ENCODE measurements around the gene PHLDA2.

The PHLDA2 gene

DNA sequence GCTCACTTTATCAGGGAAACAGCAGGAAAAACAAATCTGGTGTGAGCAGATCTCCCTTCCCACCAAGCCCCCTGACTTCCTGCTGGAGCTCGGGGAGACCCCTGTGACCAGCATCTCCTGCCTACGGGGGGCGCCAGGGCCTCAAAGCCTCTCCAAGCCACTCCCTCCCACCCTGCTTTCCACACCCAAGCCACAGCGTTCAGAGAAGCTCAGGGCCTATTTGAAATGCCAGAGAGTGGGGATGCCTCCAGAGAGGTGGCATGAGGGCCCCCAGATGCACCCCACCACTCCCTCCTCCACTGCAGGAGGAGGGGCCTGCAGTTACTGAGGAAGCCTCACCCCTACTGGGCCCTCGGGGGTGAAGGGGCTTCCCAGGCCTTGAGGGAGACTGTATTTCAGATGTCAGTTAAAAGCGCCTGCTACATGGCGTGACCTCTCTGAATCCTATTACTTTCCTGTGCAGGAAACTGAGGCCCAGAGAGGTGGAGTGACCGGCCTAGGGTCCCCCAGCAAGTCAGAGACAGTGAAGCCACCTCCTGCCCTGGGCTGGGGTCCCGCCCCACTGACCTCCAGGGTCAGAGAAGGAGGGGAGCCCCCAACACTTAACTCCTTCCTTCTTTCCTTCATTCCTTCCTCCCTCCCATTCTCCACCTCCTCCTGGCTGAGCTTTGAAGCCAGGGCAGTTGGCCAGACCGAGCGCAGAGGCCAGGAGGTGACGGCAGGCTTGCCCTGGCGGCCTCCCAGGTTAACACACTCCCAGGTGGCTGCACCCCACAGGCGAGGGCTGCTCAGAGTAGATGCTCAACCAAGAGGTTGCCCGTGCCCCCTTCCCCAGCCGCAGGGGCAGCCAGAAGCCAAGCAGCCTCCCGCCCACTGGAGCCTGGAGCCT, 37.6 kb downstream of the PHLDA2 start:
- DNase-seq, result peak in 2 of 3 donors; percentile 18 to 27
- peaks cover 0 to 41% (median 31%) of the 10 kb centered on the region in 4 experiments for H3K4me1 ChIP-seq (ENCODE audit: control extremely low read depth in 1 of 4, control insufficient read depth in 4 of 4, insufficient read depth in 4 of 4, low read length in 3 of 4)
- H3K27me3 ChIP-seq (replicated peaks in 2 of 5; ENCODE audit: control insufficient read depth in 4 of 5, insufficient read depth in 5 of 5, low read length in 4 of 5), result no peaks in the 10 kb centered on the region
- POLR2A ChIA-PET, result interaction anchor here (1.0 to 3.3 kb wide), 2 partner anchors 356 to 359 kb away, joined by 4 to 12 read pairs; no protein-coding TSS in a partner anchor
- 30% methylated on average over 6 of the region's 17 CpGs for WGBS (ENCODE audit: insufficient coverage)
- H3K4me3 ChIP-seq (ENCODE audit: control insufficient read depth in 1 of 7, extremely low read depth in 1 of 7, insufficient read depth in 4 of 7, low read depth in 2 of 7, low read length in 6 of 7), result peak overlapping the region in 5 of 7 experiments; percentile 11 to 69 (median 53)
- no peaks in the 10 kb centered on the region for H3K9me3 ChIP-seq (ENCODE audit: control extremely low read depth in 1 of 5, control insufficient read depth in 4 of 5, insufficient read depth in 2 of 5, low read depth in 1 of 5, low read length in 4 of 5)
- CTCF ChIA-PET, result interaction anchor here (0.8 to 14.6 kb wide), 20 partner anchors 9 to 706 kb away, joined by 3 to 462 read pairs (median 4); partner anchors contain the start of gene PHLDA2
- no peaks in the 10 kb centered on the region for H3K36me3 ChIP-seq (ENCODE audit: control insufficient read depth in 4 of 4, insufficient read depth in 4 of 4, low read length in 3 of 4)
- peak overlapping the region in 1 of 2 experiments; percentile 60 for H3K27ac ChIP-seq (ENCODE audit: insufficient read depth in 1 of 2, low read depth in 1 of 2, low read length in 2 of 2, poor library complexity in 1 of 2, severe bottlenecking in 2 of 2)

DNA sequence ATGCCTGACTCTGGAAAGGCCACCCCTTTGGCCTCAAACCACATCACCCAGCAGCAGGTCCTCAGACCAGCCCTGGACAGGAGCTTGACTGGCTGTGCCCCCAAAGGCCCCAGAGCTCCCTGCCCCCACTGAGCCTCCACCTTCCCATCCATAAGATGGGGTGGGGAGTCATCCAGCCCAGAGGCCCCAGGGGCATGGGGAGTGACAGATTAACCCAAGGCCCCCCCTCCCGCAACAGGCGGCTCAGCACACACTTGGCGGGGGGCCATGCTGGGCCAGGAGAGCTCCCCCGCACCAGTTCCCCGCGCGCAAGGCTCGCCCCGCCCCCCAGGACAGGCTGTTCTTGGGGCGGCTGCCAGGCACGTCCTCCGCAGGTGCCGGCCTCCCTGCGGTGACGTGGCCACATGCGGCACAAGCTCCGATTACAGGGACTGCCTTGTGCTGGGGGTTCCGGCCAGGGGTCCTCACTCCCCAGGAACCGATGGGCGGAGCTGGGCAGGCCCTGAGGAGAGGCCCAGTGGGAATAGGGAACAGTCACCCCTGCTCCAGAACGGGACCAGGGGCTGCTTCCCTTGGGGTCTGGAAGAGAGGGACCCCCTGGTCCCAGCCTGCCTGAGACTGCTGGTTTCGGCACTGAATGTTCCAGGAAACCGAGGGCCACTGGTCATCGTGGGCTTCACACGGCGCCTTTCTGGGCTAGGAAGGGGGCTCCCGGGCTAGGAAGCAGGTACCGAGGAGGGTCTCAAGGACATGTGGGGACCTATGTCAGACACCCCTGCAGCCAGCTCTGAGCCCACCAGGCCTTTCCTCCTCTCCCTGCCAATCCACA, 38.5 kb downstream of the PHLDA2 start:
- H3K36me3 ChIP-seq (ENCODE audit: control insufficient read depth in 4 of 4, insufficient read depth in 4 of 4, low read length in 3 of 4), result no peaks in the 10 kb centered on the region
- DNase-seq, result peak in 2 of 3 donors; percentile 41 to 48
- H3K27me3 ChIP-seq (replicated peaks in 2 of 5; ENCODE audit: control insufficient read depth in 4 of 5, insufficient read depth in 5 of 5, low read length in 4 of 5), result no peaks in the 10 kb centered on the region
- ChIA-PET CTCF (interaction anchor here (0.8 to 14.6 kb wide), 15 partner anchors 13 to 705 kb away, joined by 3 to 462 read pairs (median 7); partner anchors contain the start of gene PHLDA2), POLR2A (interaction anchor here (3.3 kb wide), 1 partner anchor 358 kb away, joined by 12 read pairs; no protein-coding TSS in a partner anchor)
- peaks cover 0 to 46% (median 36%) of the 10 kb centered on the region in 4 experiments for H3K4me1 ChIP-seq (ENCODE audit: control extremely low read depth in 1 of 4, control insufficient read depth in 4 of 4, insufficient read depth in 4 of 4, low read length in 3 of 4)
- H3K9me3 ChIP-seq (ENCODE audit: control extremely low read depth in 1 of 5, control insufficient read depth in 4 of 5, insufficient read depth in 2 of 5, low read depth in 1 of 5, low read length in 4 of 5), result no peaks in the 10 kb centered on the region
- peak overlapping the region in 1 of 2 experiments; percentile 60 for H3K27ac ChIP-seq (ENCODE audit: insufficient read depth in 1 of 2, low read depth in 1 of 2, low read length in 2 of 2, poor library complexity in 1 of 2, severe bottlenecking in 2 of 2)
- H3K4me3 ChIP-seq (ENCODE audit: control insufficient read depth in 1 of 7, extremely low read depth in 1 of 7, insufficient read depth in 4 of 7, low read depth in 2 of 7, low read length in 6 of 7), result no peak overlapping the region
- 77% methylated on average over 25 of the region's 28 CpGs for WGBS (ENCODE audit: insufficient coverage)

DNA sequence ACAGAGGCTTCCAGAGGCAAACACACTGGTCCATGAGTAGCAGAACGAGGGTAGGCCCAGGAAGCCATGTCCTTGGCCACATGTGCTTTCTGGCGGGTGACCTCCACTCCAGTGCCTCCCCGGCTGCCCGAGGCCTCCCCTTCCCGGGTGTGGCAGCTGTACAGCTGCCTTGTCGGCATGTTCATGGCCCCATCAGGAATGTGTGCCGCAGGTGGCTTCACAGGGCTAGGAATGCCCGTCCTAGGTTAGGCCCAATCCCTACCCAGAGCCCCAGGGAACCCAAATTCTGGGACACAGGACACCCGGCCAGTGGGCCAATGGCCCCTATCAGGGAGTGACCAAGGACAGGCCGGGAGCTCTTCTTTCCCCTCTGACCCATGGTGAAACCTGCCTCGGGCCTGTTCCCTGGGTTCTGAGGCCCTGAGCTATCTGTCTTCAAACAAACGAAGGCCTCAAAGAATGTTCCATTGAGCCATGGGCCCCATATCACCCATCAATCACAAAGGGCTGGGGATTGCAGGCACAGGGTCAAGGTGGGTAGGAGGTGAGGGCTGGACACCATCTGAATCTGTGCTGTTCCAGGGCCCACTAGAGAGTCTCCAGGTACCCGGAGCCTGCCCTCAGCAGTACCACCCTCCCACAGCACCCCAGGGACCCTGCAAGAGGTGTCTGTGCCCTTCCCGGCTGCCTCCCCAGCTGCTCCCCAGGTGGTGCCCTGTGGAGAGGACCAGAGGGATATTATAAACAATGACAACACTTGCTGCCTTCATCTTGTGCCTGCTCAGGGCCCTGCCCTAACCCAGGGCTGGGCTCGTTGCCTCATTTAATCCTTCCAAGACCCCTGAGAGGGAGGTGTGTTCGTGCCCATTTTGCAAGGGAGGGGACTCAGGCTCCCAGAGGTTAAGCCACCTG, 39.6 kb downstream of the PHLDA2 start:
- Histone ChIP-seq H3K27me3 (replicated peaks in 2 of 5; ENCODE audit: control insufficient read depth in 4 of 5, insufficient read depth in 5 of 5, low read length in 4 of 5) (no peaks in the 10 kb centered on the region), H3K4me1 (ENCODE audit: control extremely low read depth in 1 of 4, control insufficient read depth in 4 of 4, insufficient read depth in 4 of 4, low read length in 3 of 4) (peaks cover 0 to 52% (median 43%) of the 10 kb centered on the region in 4 experiments), H3K9me3 (ENCODE audit: control extremely low read depth in 1 of 5, control insufficient read depth in 4 of 5, insufficient read depth in 2 of 5, low read depth in 1 of 5, low read length in 4 of 5) (no peaks in the 10 kb centered on the region), H3K36me3 (ENCODE audit: control insufficient read depth in 4 of 4, insufficient read depth in 4 of 4, low read length in 3 of 4) (no peaks in the 10 kb centered on the region), H3K27ac (ENCODE audit: insufficient read depth in 1 of 2, low read depth in 1 of 2, low read length in 2 of 2, poor library complexity in 1 of 2, severe bottlenecking in 2 of 2) (no peak overlapping the region), H3K4me3 (ENCODE audit: control insufficient read depth in 1 of 7, extremely low read depth in 1 of 7, insufficient read depth in 4 of 7, low read depth in 2 of 7, low read length in 6 of 7) (no peak overlapping the region)
- ChIA-PET POLR2A (interaction anchor here (3.3 kb wide), 1 partner anchor 357 kb away, joined by 12 read pairs; no protein-coding TSS in a partner anchor), CTCF (interaction anchor here (0.7 to 14.6 kb wide), 23 partner anchors 8 to 470 kb away, joined by 3 to 462 read pairs (median 4); partner anchors contain the start of gene PHLDA2)
- 98% methylated on average over 13 of the region's 16 CpGs for WGBS (ENCODE audit: insufficient coverage)
- DNase-seq, result no peak

DNA sequence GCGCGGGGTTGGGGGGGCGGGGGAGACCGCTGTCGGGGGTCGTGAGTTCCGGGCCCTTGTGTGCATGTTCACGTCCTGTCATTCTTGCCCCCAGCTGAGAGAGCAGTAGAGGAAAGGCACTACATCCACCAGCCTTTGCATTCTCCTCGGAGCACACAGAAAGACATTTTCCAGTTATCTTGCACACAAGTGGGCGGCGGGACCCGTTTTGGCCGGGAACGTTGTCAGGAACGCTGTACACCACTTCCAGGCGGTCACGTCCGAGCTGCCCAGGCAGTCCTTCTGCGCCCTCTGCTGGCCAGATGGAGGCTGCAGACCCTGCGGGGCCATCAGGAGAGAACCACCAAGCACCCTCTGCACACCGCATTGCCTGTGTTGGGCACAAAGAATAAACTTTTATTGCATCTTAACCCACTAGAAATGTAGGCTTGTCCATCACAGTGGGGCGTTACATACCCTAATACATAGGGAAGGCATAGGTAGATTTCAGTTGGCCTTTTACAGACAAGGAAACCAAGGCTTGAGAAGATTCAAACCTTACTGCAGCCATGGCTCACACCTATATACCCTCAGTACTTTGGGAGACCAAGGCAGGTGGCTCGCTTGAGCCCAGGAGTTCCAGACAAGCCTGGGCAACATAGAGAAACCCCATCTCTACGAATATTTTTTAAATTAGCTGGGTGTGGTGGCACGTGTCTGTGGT, 40.8 kb downstream of the PHLDA2 start:
- Histone ChIP-seq H3K27ac (ENCODE audit: insufficient read depth in 1 of 2, low read depth in 1 of 2, low read length in 2 of 2, poor library complexity in 1 of 2, severe bottlenecking in 2 of 2) (no peak overlapping the region), H3K27me3 (replicated peaks in 2 of 5; ENCODE audit: control insufficient read depth in 4 of 5, insufficient read depth in 5 of 5, low read length in 4 of 5) (no peaks in the 10 kb centered on the region), H3K4me1 (ENCODE audit: control extremely low read depth in 1 of 4, control insufficient read depth in 4 of 4, insufficient read depth in 4 of 4, low read length in 3 of 4) (peaks cover 0 to 56% (median 52%) of the 10 kb centered on the region in 4 experiments), H3K36me3 (ENCODE audit: control insufficient read depth in 4 of 4, insufficient read depth in 4 of 4, low read length in 3 of 4) (no peaks in the 10 kb centered on the region), H3K9me3 (ENCODE audit: control extremely low read depth in 1 of 5, control insufficient read depth in 4 of 5, insufficient read depth in 2 of 5, low read depth in 1 of 5, low read length in 4 of 5) (no peaks in the 10 kb centered on the region), H3K4me3 (ENCODE audit: control insufficient read depth in 1 of 7, extremely low read depth in 1 of 7, insufficient read depth in 4 of 7, low read depth in 2 of 7, low read length in 6 of 7) (peak overlapping the region in 1 of 7 experiments; percentile 33)
- DNase-seq, result peak; percentile 75 to 86 (median 78)
- WGBS (ENCODE audit: insufficient coverage), result 20% methylated on average over 20 of the region's 25 CpGs
- ChIA-PET POLR2A (interaction anchor here (5.8 kb wide), 1 partner anchor 355 kb away, joined by 30 read pairs; no protein-coding TSS in a partner anchor), CTCF (interaction anchor here (0.7 to 14.6 kb wide), 30 partner anchors 10 to 463 kb away, joined by 3 to 462 read pairs (median 5); partner anchors contain the start of gene PHLDA2)

DNA sequence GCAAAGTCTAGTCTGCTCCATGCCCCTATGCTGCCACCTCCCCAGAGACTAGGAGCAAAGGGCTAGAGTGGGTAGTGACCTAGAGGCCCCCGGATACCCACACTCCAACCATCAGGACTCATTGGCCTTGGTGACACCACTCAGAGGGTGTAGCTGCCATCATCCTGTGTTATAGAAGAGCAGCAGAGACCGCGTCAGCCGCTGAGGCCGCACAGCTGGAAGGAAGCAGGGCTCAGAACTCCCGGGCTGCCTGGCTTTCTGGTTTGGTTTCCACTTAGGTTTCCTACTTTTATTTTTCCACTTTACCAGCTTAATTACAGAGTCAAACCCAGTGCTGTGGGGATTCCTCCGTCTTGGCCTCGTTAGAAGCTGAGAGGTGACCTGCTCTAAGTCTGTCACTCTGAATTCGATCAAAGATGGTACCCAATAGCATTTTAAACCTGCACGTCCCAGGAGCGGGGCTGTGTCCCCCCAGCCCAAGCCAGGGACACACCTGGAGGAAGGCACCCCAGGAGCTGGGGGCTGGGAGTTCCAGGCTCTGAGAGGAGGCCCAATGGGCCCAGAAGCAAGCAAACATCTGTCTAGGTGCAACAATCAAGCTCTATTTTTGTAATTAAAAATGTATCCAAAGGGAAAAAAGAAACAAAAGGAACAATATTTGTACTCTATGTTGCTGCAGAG, 41.6 kb downstream of the PHLDA2 start:
- H3K4me3 ChIP-seq (ENCODE audit: control insufficient read depth in 1 of 7, extremely low read depth in 1 of 7, insufficient read depth in 4 of 7, low read depth in 2 of 7, low read length in 6 of 7), result no peak overlapping the region
- peaks cover 0 to 59% (median 51%) of the 10 kb centered on the region in 4 experiments for H3K4me1 ChIP-seq (ENCODE audit: control extremely low read depth in 1 of 4, control insufficient read depth in 4 of 4, insufficient read depth in 4 of 4, low read length in 3 of 4)
- no peaks in the 10 kb centered on the region for H3K9me3 ChIP-seq (ENCODE audit: control extremely low read depth in 1 of 5, control insufficient read depth in 4 of 5, insufficient read depth in 2 of 5, low read depth in 1 of 5, low read length in 4 of 5)
- peaks cover 0 to 2% (median 0%) of the 10 kb centered on the region in 4 experiments for H3K36me3 ChIP-seq (ENCODE audit: control insufficient read depth in 4 of 4, insufficient read depth in 4 of 4, low read length in 3 of 4)
- DNase-seq, result no peak
- H3K27ac ChIP-seq (ENCODE audit: insufficient read depth in 1 of 2, low read depth in 1 of 2, low read length in 2 of 2, poor library complexity in 1 of 2, severe bottlenecking in 2 of 2), result no peak overlapping the region
- ChIA-PET POLR2A (interaction anchor here (1.2 to 5.8 kb wide), 2 partner anchors 188 to 354 kb away, joined by 4 to 30 read pairs; partner anchors contain the start of gene KCNQ1OT1), CTCF (interaction anchor here (0.6 to 14.6 kb wide), 35 partner anchors 9 to 703 kb away, joined by 3 to 462 read pairs (median 4); partner anchors contain the start of gene PHLDA2)
- 60% methylated on average over 10 of the region's 11 CpGs for WGBS (ENCODE audit: insufficient coverage)
- no peaks in the 10 kb centered on the region for H3K27me3 ChIP-seq (replicated peaks in 2 of 5; ENCODE audit: control insufficient read depth in 4 of 5, insufficient read depth in 5 of 5, low read length in 4 of 5)
